HepG2 (cell line): ENCODE data around the gene GLB1L3. TPM values are rescaled to one million over a fixed set of nuclear protein-coding genes. Genes with fewer than 3 reads are reported as not detected.

Experiments used
- HCFC1 ChIP-seq: fragments of 150-350 bp; IDR thresholded peaks from 2 replicates; pipeline ENCODE4 v1.6.1; 2014; ENCODE audit warnings: low read depth, low read length
- PHF21A ChIP-seq: sonication (generic); formaldehyde crosslinking; IDR thresholded peaks from 2 replicates; pipeline ENCODE4 v1.5.0; 2020; ENCODE audit warnings: mild to moderate bottlenecking, missing genetic modification reagents
- RFX1 ChIP-seq: fragments of 450-650 bp; IDR thresholded peaks from 2 replicates; pipeline ENCODE4 v1.6.1; 2017
- RXRB ChIP-seq: IDR thresholded peaks from 2 replicates; pipeline ENCODE4 v1.6.1; 2016; ENCODE audit warnings: borderline replicate concordance, missing genetic modification reagents, missing compliant biosample characterization
- SMC3 ChIP-seq: IDR thresholded peaks from 2 replicates; pipeline ENCODE4 v1.6.1; 2011; ENCODE audit warnings: low read length, improper control_type of control experiment
- SMYD3 ChIP-seq: sonication (generic); formaldehyde crosslinking; IDR thresholded peaks from 2 replicates; pipeline ENCODE4 v1.8.1; 2023; ENCODE audit warnings: mild to moderate bottlenecking, missing genetic modification reagents
- SP5 ChIP-seq: IDR thresholded peaks from 2 replicates; pipeline ENCODE4 v1.6.1; 2016; ENCODE audit warnings: low read depth, borderline replicate concordance
- TARDBP ChIP-seq: sonication (generic); formaldehyde crosslinking; IDR thresholded peaks from 2 replicates; pipeline ENCODE4 v1.8.0; 2022; ENCODE audit warnings: mild to moderate bottlenecking, missing genetic modification reagents
- TEAD2 ChIP-seq: sonication (generic); formaldehyde crosslinking; IDR thresholded peaks from 2 replicates; pipeline ENCODE4 v1.9.0; 2021; ENCODE audit warnings: missing genetic modification reagents
- YY1 ChIP-seq: IDR thresholded peaks from 2 replicates; pipeline ENCODE4 v1.6.1; 2011; ENCODE audit warnings: low read length, low read depth, moderate library complexity, mild to moderate bottlenecking; ENCODE audit not compliant: insufficient read depth, insufficient replicate concordance
- ZMAT5 ChIP-seq: sonication (generic); formaldehyde crosslinking; IDR thresholded peaks from 2 replicates; pipeline ENCODE4 v1.5.0; 2020; ENCODE audit warnings: mild to moderate bottlenecking, low read depth, missing genetic modification reagents, borderline replicate concordance
- ZNF205 ChIP-seq: IDR thresholded peaks from 2 replicates; pipeline ENCODE4 v1.6.1; 2018; ENCODE audit warnings: missing biosample characterization, missing genetic modification reagents
- ZNF24 ChIP-seq: fragments of 450-650 bp; IDR thresholded peaks from 2 replicates; pipeline ENCODE4 v1.6.1; 2017; ENCODE audit warnings: antibody characterized with exemption, mild to moderate bottlenecking
- ZNF501 ChIP-seq: sonication (generic); formaldehyde crosslinking; IDR thresholded peaks from 2 replicates; pipeline ENCODE4 v1.5.1; 2020; ENCODE audit warnings: mild to moderate bottlenecking, moderate library complexity, missing genetic modification reagents
- ZNF574 ChIP-seq: sonication (generic); formaldehyde crosslinking; IDR thresholded peaks from 2 replicates; pipeline ENCODE4 v1.4.0; 2020; ENCODE audit warnings: missing genetic modification reagents
- polyA plus RNA-seq, 8 experiments: library from polyadenylated mRNA; depleted of rRNA in 3 of 8; stranded (reverse) in 7 of 8; unstranded in 1 of 8; fragments of >200 nt; fragmentation: Illumina TruSeq in 4 of 8; extraction: Trizol in 4 of 8; gene quantifications; 2 replicates each; pipeline versions ENCODE4 v1.2.1 to v1.2.3, GENCODE V29; 2011 to 2016; ENCODE audit warnings: low read depth in 4 of 8, missing spikeins in 1 of 8, mixed read lengths in 1 of 8; ENCODE audit not compliant: insufficient read depth in 1 of 8
- total RNA-seq, 5 experiments: library from RNA; depleted of rRNA; stranded (reverse); fragments of >200 nt; fragmentation: Illumina TruSeq; extraction: Trizol; gene quantifications; 2 replicates each; pipeline ENCODE4 v1.2.3, GENCODE V29; 2016; ENCODE audit warnings: low read depth in 1 of 5
- TF ChIP-seq, protein P1 (sequence below): sonication (generic); formaldehyde crosslinking; IDR thresholded peaks from 2 replicates; pipeline ENCODE4 v1.5.0; 2020; ENCODE audit warnings: mild to moderate bottlenecking, missing genetic modification reagents, borderline replicate concordance
- TF ChIP-seq, protein P2 (sequence below): sonication (generic); formaldehyde crosslinking; IDR thresholded peaks from 2 replicates; pipeline ENCODE4 v1.5.1; 2020; ENCODE audit warnings: mild to moderate bottlenecking, missing genetic modification reagents, moderate library complexity

GLB1L3 gene
- total and polyA plus RNA-seq, 2 of the 13 experiments (the other 11 are each of a cell fraction or from before 2014, with no cell fraction given): not detected

- TF ChIP-seq, protein P1, sequence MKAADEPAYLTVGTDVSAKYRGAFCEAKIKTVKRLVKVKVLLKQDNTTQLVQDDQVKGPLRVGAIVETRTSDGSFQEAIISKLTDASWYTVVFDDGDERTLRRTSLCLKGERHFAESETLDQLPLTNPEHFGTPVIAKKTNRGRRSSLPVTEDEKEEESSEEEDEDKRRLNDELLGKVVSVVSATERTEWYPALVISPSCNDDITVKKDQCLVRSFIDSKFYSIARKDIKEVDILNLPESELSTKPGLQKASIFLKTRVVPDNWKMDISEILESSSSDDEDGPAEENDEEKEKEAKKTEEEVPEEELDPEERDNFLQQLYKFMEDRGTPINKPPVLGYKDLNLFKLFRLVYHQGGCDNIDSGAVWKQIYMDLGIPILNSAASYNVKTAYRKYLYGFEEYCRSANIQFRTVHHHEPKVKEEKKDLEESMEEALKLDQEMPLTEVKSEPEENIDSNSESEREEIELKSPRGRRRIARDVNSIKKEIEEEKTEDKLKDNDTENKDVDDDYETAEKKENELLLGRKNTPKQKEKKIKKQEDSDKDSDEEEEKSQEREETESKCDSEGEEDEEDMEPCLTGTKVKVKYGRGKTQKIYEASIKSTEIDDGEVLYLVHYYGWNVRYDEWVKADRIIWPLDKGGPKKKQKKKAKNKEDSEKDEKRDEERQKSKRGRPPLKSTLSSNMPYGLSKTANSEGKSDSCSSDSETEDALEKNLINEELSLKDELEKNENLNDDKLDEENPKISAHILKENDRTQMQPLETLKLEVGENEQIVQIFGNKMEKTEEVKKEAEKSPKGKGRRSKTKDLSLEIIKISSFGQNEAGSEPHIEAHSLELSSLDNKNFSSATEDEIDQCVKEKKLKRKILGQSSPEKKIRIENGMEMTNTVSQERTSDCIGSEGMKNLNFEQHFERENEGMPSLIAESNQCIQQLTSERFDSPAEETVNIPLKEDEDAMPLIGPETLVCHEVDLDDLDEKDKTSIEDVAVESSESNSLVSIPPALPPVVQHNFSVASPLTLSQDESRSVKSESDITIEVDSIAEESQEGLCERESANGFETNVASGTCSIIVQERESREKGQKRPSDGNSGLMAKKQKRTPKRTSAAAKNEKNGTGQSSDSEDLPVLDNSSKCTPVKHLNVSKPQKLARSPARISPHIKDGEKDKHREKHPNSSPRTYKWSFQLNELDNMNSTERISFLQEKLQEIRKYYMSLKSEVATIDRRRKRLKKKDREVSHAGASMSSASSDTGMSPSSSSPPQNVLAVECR (CRISPR knock-in tag): peak; percentile 26; the same call in 1 of the 2 replicates
- no peak for TF ChIP-seq PHF21A (CRISPR knock-in tag)
- TF ChIP-seq ZNF501 (CRISPR knock-in tag): peak; percentile 61
- TF ChIP-seq ZMAT5 (CRISPR knock-in tag): no peak
- TF ChIP-seq SP5 (CRISPR knock-in tag): no peak
- peak; percentile 41 for TF ChIP-seq YY1
- no peak for TF ChIP-seq RFX1
- peak; percentile 68 for TF ChIP-seq ZNF574 (CRISPR knock-in tag)
- TF ChIP-seq, protein P2, sequence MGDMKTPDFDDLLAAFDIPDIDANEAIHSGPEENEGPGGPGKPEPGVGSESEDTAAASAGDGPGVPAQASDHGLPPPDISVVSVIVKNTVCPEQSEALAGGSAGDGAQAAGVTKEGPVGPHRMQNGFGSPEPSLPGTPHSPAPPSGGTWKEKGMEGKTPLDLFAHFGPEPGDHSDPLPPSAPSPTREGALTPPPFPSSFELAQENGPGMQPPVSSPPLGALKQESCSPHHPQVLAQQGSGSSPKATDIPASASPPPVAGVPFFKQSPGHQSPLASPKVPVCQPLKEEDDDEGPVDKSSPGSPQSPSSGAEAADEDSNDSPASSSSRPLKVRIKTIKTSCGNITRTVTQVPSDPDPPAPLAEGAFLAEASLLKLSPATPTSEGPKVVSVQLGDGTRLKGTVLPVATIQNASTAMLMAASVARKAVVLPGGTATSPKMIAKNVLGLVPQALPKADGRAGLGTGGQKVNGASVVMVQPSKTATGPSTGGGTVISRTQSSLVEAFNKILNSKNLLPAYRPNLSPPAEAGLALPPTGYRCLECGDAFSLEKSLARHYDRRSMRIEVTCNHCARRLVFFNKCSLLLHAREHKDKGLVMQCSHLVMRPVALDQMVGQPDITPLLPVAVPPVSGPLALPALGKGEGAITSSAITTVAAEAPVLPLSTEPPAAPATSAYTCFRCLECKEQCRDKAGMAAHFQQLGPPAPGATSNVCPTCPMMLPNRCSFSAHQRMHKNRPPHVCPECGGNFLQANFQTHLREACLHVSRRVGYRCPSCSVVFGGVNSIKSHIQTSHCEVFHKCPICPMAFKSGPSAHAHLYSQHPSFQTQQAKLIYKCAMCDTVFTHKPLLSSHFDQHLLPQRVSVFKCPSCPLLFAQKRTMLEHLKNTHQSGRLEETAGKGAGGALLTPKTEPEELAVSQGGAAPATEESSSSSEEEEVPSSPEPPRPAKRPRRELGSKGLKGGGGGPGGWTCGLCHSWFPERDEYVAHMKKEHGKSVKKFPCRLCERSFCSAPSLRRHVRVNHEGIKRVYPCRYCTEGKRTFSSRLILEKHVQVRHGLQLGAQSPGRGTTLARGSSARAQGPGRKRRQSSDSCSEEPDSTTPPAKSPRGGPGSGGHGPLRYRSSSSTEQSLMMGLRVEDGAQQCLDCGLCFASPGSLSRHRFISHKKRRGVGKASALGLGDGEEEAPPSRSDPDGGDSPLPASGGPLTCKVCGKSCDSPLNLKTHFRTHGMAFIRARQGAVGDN (CRISPR knock-in tag): peak; percentile 77
- TF ChIP-seq TEAD2 (CRISPR knock-in tag): 0 out of 2 replicates have a peak, but pooled peaks have one; percentile 41
- peak; percentile 17; the same call in 1 of the 2 replicates for TF ChIP-seq RXRB
- no peak for TF ChIP-seq HCFC1
- no peak for TF ChIP-seq TARDBP (CRISPR knock-in tag)
- TF ChIP-seq ZNF24: no peak
- peak; percentile 55; the same call in 1 of the 2 replicates for TF ChIP-seq SMC3
- TF ChIP-seq SMYD3: no peak
- TF ChIP-seq ZNF205: peak; percentile 51; the same call in 1 of the 2 replicates
These were observed 84.1 kb downstream of the GLB1L3 start (continued) for GRCh38 chr11:134360050-134360835.
